H1 (cell line): ENCODE measurements around the gene MAGEB3. TPM values are rescaled to one million over a fixed set of nuclear protein-coding genes. Genes with fewer than 3 reads are reported as not detected.

Source experiments
- CTCF ChIA-PET: fragments of 300-600 bp; sonication (Branson Sonifier 250); formaldehyde crosslinking; loops from one replicate; lab custom pipeline; 2021; ENCODE audit not compliant: partially characterized antibody; lab: Charles Lee
- POLR2A ChIA-PET: fragments of 300-600 bp; sonication (Branson Sonifier 250); formaldehyde crosslinking; loops from one replicate; lab custom pipeline; 2021; ENCODE audit warnings: inconsistent platforms; ENCODE audit not compliant: partially characterized antibody; lab: Charles Lee
- DNase-seq, 2 experiments: peaks; one replicate each; pipeline versions ENCODE4 v3.0.0 to v3.0.0-alpha.2; 2010 to 2022; ENCODE audit warnings: low spot score in 2 of 2, low read depth in 1 of 2, mixed read lengths in 1 of 2
- FAIRE-seq: peaks from 2 replicates; lab custom pipeline; 2011; peaks lifted over from hg19 to GRCh38; lab: Jason Lieb, UNC
- H2AFZ ChIP-seq: 2 replicates; pipeline ENCODE4 v1.8.1; 2012; ENCODE audit warnings: low read length, inconsistent platforms
- H2AK5ac ChIP-seq: 2 replicates; pipeline ENCODE4 v1.6.1; 2013; ENCODE audit warnings: low read depth, low read length
- H2BK120ac ChIP-seq: replicated peaks from 2 replicates; pipeline ENCODE3; 2013; ENCODE audit warnings: low read depth, low read length, inconsistent platforms
- H2BK12ac ChIP-seq: 2 replicates; pipeline ENCODE4 v1.6.1; 2013; ENCODE audit warnings: low read depth, low read length
- H2BK15ac ChIP-seq: 2 replicates; pipeline ENCODE4 v1.6.1; 2013; ENCODE audit warnings: low read length
- H2BK20ac ChIP-seq: 2 replicates; pipeline ENCODE4 v1.6.1; 2013; ENCODE audit warnings: low read length
- H2BK5ac ChIP-seq: 2 replicates; pipeline ENCODE4 v1.6.1; 2013; ENCODE audit warnings: low read depth, low read length
- H3K14ac ChIP-seq: 2 replicates; pipeline ENCODE4 v1.6.1; 2013; ENCODE audit warnings: inconsistent platforms; ENCODE audit not compliant: insufficient read length
- H3K18ac ChIP-seq: 2 replicates; pipeline ENCODE4 v1.6.1; 2013; ENCODE audit warnings: low read length; ENCODE audit errors: extremely low read depth
- H3K23ac ChIP-seq: 2 replicates; pipeline ENCODE4 v1.6.1; 2013; ENCODE audit warnings: inconsistent platforms; ENCODE audit not compliant: insufficient read length
- H3K23me2 ChIP-seq: 2 replicates; pipeline ENCODE4 v1.6.1; 2013; ENCODE audit warnings: low read depth, low read length
- H3K27ac ChIP-seq: 2 replicates; pipeline ENCODE4 v1.6.1; 2011; ENCODE audit warnings: low read depth, low read length, inconsistent platforms
- H3K27me3 ChIP-seq, 4 experiments: replicated peaks in 1 of 4; 1 replicate in 1 of 4; 2 replicates in 3 of 4; pipeline versions ENCODE4 v1.6.1 to v1.8.1; 2011 to 2013; ENCODE audit warnings: low read length in 3 of 4, mild to moderate bottlenecking in 3 of 4, inconsistent platforms in 2 of 4, mixed read lengths in 2 of 4, moderate library complexity in 1 of 4; ENCODE audit not compliant: control insufficient read depth in 3 of 4, insufficient read depth in 3 of 4; ENCODE audit errors: extremely low read depth in 1 of 4
- H3K36me3 ChIP-seq, 4 experiments: 2 replicates each; pipeline versions ENCODE4 v1.6.1 to v1.8.1; 2011 to 2013; ENCODE audit warnings: mild to moderate bottlenecking in 4 of 4, low read length in 3 of 4, moderate library complexity in 2 of 4, control low read depth in 1 of 4, inconsistent platforms in 1 of 4; ENCODE audit not compliant: insufficient read depth in 4 of 4, control insufficient read depth in 2 of 4
- H3K4ac ChIP-seq: replicated peaks from 2 replicates; pipeline ENCODE3; 2013; ENCODE audit warnings: low read length, low read depth, mixed read lengths, inconsistent platforms; ENCODE audit not compliant: insufficient read length
- H3K4me1 ChIP-seq, 4 experiments: replicated peaks in 1 of 4; 1 replicate in 1 of 4; 2 replicates in 3 of 4; pipeline versions ENCODE4 v1.6.1 to v1.8.1; 2011 to 2013; ENCODE audit warnings: low read length in 3 of 4, inconsistent platforms in 2 of 4, mixed read lengths in 1 of 4; ENCODE audit not compliant: insufficient read depth in 4 of 4, control insufficient read depth in 3 of 4
- H3K4me2 ChIP-seq, 2 experiments: 2 replicates each; pipeline versions ENCODE4 v1.6.1 to v1.8.1; 2011 to 2013; ENCODE audit warnings: low read depth in 2 of 2, low read length in 2 of 2, control low read depth in 1 of 2, inconsistent platforms in 1 of 2, mild to moderate bottlenecking in 1 of 2; ENCODE audit not compliant: insufficient read depth in 1 of 2
- H3K4me3 ChIP-seq, 4 experiments: fragments of 200-600, 300-600 bp in 1 of 4; sonication (generic), shearing (Covaris generic), sonication (Bioruptor Twin) in 1 of 4; 2 replicates each; pipeline versions ENCODE4 v1.5.1 to v1.8.1; 2011 to 2016; ENCODE audit warnings: low read length in 4 of 4, low read depth in 3 of 4, control low read depth in 2 of 4, inconsistent platforms in 2 of 4, mild to moderate bottlenecking in 2 of 4, mixed read lengths in 1 of 4, moderate library complexity in 1 of 4; ENCODE audit not compliant: insufficient read depth in 2 of 4; ENCODE audit errors: extremely low read depth in 1 of 4
- H3K56ac ChIP-seq: replicated peaks from 2 replicates; pipeline ENCODE3; 2013; ENCODE audit warnings: low read depth, mild to moderate bottlenecking, mixed read lengths, low read length, inconsistent platforms; ENCODE audit not compliant: insufficient read length
- H3K79me1 ChIP-seq: 2 replicates; pipeline ENCODE4 v1.6.1; 2013; ENCODE audit warnings: low read depth, low read length, control low read depth
- H3K79me2 ChIP-seq, 2 experiments: 2 replicates each; pipeline versions ENCODE4 v1.6.1 to v1.8.1; 2012 to 2013; ENCODE audit warnings: low read length in 2 of 2, mild to moderate bottlenecking in 2 of 2, inconsistent platforms in 1 of 2; ENCODE audit not compliant: insufficient read depth in 2 of 2, control insufficient read depth in 1 of 2
- H3K9ac ChIP-seq, 4 experiments: replicated peaks in 1 of 4; 1 replicate in 1 of 4; 2 replicates in 3 of 4; pipeline versions ENCODE4 v1.6.1 to v1.8.1; 2011 to 2013; ENCODE audit warnings: low read depth in 3 of 4, low read length in 3 of 4, control low read depth in 2 of 4, mild to moderate bottlenecking in 2 of 4, moderate library complexity in 2 of 4, inconsistent platforms in 1 of 4; ENCODE audit errors: extremely low read depth in 1 of 4
- H3K9me3 ChIP-seq, 2 experiments: 2 replicates each; pipeline versions ENCODE4 v1.6.1 to v1.8.1; 2012 to 2013; ENCODE audit warnings: mild to moderate bottlenecking in 2 of 2, moderate library complexity in 2 of 2, control low read depth in 1 of 2, inconsistent platforms in 1 of 2, low read depth in 1 of 2, low read length in 1 of 2, mixed read lengths in 1 of 2; ENCODE audit not compliant: insufficient read depth in 2 of 2
- H4K20me1 ChIP-seq, 2 experiments: replicated peaks in 1 of 2; 2 replicates each; pipeline versions ENCODE3 to v1.8.1; 2011 to 2013; ENCODE audit warnings: inconsistent platforms in 2 of 2, low read length in 2 of 2, mild to moderate bottlenecking in 1 of 2; ENCODE audit not compliant: insufficient read depth in 2 of 2, control insufficient read depth in 1 of 2
- H4K5ac ChIP-seq: 2 replicates; pipeline ENCODE4 v1.6.1; 2013; ENCODE audit warnings: low read length, low read depth, mixed read lengths, inconsistent platforms; ENCODE audit not compliant: insufficient read length
- H4K8ac ChIP-seq: 2 replicates; pipeline ENCODE4 v1.8.0; 2013; ENCODE audit warnings: mild to moderate bottlenecking, moderate library complexity, low read length, inconsistent platforms; ENCODE audit not compliant: insufficient read depth; ENCODE audit errors: extremely low read depth
- H4K91ac ChIP-seq: replicated peaks from 2 replicates; pipeline ENCODE3; 2013; ENCODE audit warnings: low read length, mixed read lengths, inconsistent platforms; ENCODE audit not compliant: insufficient read length
- CBX8 ChIP-seq: fragments of 300-800, 300-1000 bp; sonication (generic); IDR thresholded peaks from 2 replicates; pipeline ENCODE4 v1.7.1; 2016; ENCODE audit warnings: low read depth, low read length, borderline replicate concordance
- CHD2 ChIP-seq: IDR thresholded peaks from 2 replicates; pipeline ENCODE4 v1.6.1; 2012; ENCODE audit warnings: low read length, improper control_type of control experiment
- EP300 ChIP-seq, 2 experiments: IDR thresholded peaks; 1 replicate in 1 of 2; 2 replicates in 1 of 2; pipeline ENCODE4 v1.6.1; 2011 to 2012; ENCODE audit warnings: low read depth in 2 of 2, low read length in 2 of 2, mild to moderate bottlenecking in 2 of 2, borderline replicate concordance in 1 of 2, inconsistent platforms in 1 of 2, moderate library complexity in 1 of 2
- JUN ChIP-seq: IDR thresholded peaks from 2 replicates; pipeline ENCODE4 v1.6.1; 2011; ENCODE audit warnings: low read depth, mild to moderate bottlenecking, improper control_type of control experiment, low read length
- MAX ChIP-seq: IDR thresholded peaks from 2 replicates; pipeline ENCODE4 v1.6.1; 2012; ENCODE audit warnings: inconsistent platforms
- NRF1 ChIP-seq: IDR thresholded peaks from 2 replicates; pipeline ENCODE4 v1.6.1; 2011; ENCODE audit warnings: mild to moderate bottlenecking, low read depth, low read length, improper control_type of control experiment
- POU5F1 ChIP-seq: IDR thresholded peaks from 2 replicates; pipeline ENCODE4 v1.6.1; 2011; ENCODE audit warnings: low read depth, mild to moderate bottlenecking, low read length, moderate library complexity
- SIRT6 ChIP-seq: IDR thresholded peaks from one replicate; pipeline ENCODE4 v1.7.1; 2012; ENCODE audit warnings: low read length, inconsistent platforms
- SP4 ChIP-seq: IDR thresholded peaks from 2 replicates; pipeline ENCODE4 v1.6.1; 2012; ENCODE audit warnings: low read length, inconsistent platforms
- SUZ12 ChIP-seq: fragments of 200-600 bp; sonication (generic); IDR thresholded peaks from 2 replicates; pipeline ENCODE4 v1.6.1; 2012; ENCODE audit warnings: mild to moderate bottlenecking, inconsistent platforms, low read length, moderate library complexity, mixed read lengths
- YY1 ChIP-seq: IDR thresholded peaks from 2 replicates; pipeline ENCODE4 v1.6.1; 2011; ENCODE audit warnings: low read depth, mild to moderate bottlenecking, low read length
- ZNF274 ChIP-seq: IDR thresholded peaks from 2 replicates; pipeline ENCODE4 v1.7.0; 2012; ENCODE audit warnings: low read length, borderline replicate concordance; ENCODE audit errors: extremely low read depth
- WGBS, 2 experiments: shearing (Covaris generic) in 1 of 2; methylation state at CpG; one replicate each; pipeline versions ENCODE4 v1.1.6 to v1.1.7; 2013 to 2015; ENCODE audit warnings: low lambda C conversion rate in 2 of 2, mixed read lengths in 2 of 2, inconsistent platforms in 1 of 2, low coverage in 1 of 2, missing lambda C conversion rate in 1 of 2; ENCODE audit not compliant: insufficient replicate concordance in 2 of 2, insufficient coverage in 1 of 2, insufficient read length in 1 of 2; ENCODE audit errors: extremely low coverage in 1 of 2, missing lambda C conversion rate in 1 of 2; 5-methylcytosine and 5-hydroxymethylcytosine counted together
- polyA plus RNA-seq, 7 experiments: library from polyadenylated mRNA; depleted of rRNA in 3 of 7; stranded (reverse) in 5 of 7; unstranded in 2 of 7; fragments of >200 nt in 5 of 7; fragments of 200-250 nt in 2 of 7; gene quantifications; 1 replicate in 5 of 7; 2 replicates in 1 of 7; 4 replicates in 1 of 7; pipeline versions ENCODE4 v1.2.1 to v1.2.3, GENCODE V29; 2011 to 2013; ENCODE audit warnings: missing spikeins in 2 of 7, mixed read lengths in 2 of 7
- total RNA-seq: library from RNA; stranded (reverse); fragmentation: NEBNext Ultra II Directional; extraction: Animal tissue kit (Norgen Biotek cat#: 25700); gene quantifications from 2 replicates; pipeline ENCODE4 v1.2.1, GENCODE V29; 2021
- TF ChIP-seq, protein P1 (sequence below): IDR thresholded peaks from 2 replicates; pipeline ENCODE4 v1.6.1; 2012; ENCODE audit warnings: low read length, inconsistent platforms

The MAGEB3 gene
- total and polyA plus RNA-seq, 2 of the 8 experiments (the other 6 are each of a cell fraction or from before 2014, with no cell fraction given) = not detected

- no peak overlapping the region for H3K23ac ChIP-seq
- no peak overlapping the region for H3K4ac ChIP-seq
- no peak overlapping the region for H2BK20ac ChIP-seq
- ChIA-PET POLR2A (no interaction called here), CTCF (no interaction called here)
- H3K9ac ChIP-seq = no peak overlapping the region
- no peak for DNase-seq
- H3K79me1 ChIP-seq = no peaks in the 10 kb centered on the region
- H3K79me2 ChIP-seq = no peaks in the 10 kb centered on the region
- no peak overlapping the region for H3K4me3 ChIP-seq
- no peak overlapping the region for H4K5ac ChIP-seq
- H2AFZ ChIP-seq = no peak overlapping the region
- 0 out of 2 replicates have a peak overlapping the region, but pooled peaks have one; percentile 60 for H2BK12ac ChIP-seq
- FAIRE-seq = peak; percentile 13
- no peak overlapping the region for H3K56ac ChIP-seq
- peaks cover 0 to 9% (median 0%) of the 10 kb centered on the region in 4 experiments; a peak in 2 of 7 replicates for H3K4me1 ChIP-seq
- H2BK120ac ChIP-seq = peak overlapping the region; percentile 43
- no peak overlapping the region for H4K91ac ChIP-seq
- no peak overlapping the region for H2AK5ac ChIP-seq
- no peaks in the 10 kb centered on the region for H4K20me1 ChIP-seq
- H3K27me3 ChIP-seq = no peaks in the 10 kb centered on the region
- no peaks in the 10 kb centered on the region for H3K9me3 ChIP-seq
- no peak overlapping the region for H2BK15ac ChIP-seq
- 82% methylated on average over 5 of the region's 5 CpGs; no CpG with 5 or more reads in 1 of the 2 experiments for WGBS, 2 experiments
- H4K8ac ChIP-seq = no peak overlapping the region
- no peak overlapping the region; the same call in 1 of the 2 replicates for H3K18ac ChIP-seq
- H3K14ac ChIP-seq = no peak overlapping the region
- H3K4me2 ChIP-seq = no peak overlapping the region
- H2BK5ac ChIP-seq = no peak overlapping the region
- H3K23me2 ChIP-seq = no peaks in the 10 kb centered on the region
- H3K27ac ChIP-seq = no peak overlapping the region
- H3K36me3 ChIP-seq = no peaks in the 10 kb centered on the region
- TF ChIP-seq CBX8 = no peak
- TF ChIP-seq, protein P1, sequence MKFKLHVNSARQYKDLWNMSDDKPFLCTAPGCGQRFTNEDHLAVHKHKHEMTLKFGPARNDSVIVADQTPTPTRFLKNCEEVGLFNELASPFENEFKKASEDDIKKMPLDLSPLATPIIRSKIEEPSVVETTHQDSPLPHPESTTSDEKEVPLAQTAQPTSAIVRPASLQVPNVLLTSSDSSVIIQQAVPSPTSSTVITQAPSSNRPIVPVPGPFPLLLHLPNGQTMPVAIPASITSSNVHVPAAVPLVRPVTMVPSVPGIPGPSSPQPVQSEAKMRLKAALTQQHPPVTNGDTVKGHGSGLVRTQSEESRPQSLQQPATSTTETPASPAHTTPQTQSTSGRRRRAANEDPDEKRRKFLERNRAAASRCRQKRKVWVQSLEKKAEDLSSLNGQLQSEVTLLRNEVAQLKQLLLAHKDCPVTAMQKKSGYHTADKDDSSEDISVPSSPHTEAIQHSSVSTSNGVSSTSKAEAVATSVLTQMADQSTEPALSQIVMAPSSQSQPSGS = no peak
- TF ChIP-seq YY1 = no peak
- TF ChIP-seq MAX = no peak
- TF ChIP-seq SP4 = no peak
- TF ChIP-seq SIRT6 = no peak
- TF ChIP-seq POU5F1 = no peak
- TF ChIP-seq JUN = no peak
- TF ChIP-seq NRF1 = no peak
- TF ChIP-seq EP300 (IDR thresholded peaks at IDR 0.05; ENCODE audit: borderline replicate concordance in 1 of 2, low read depth in 2 of 2, low read length in 2 of 2) = no peak
- TF ChIP-seq CHD2 = no peak
- no peak for TF ChIP-seq ZNF274
- TF ChIP-seq SUZ12 = no peak
Measured at GRCh38 chrX:30220661-30221060, 9.8 kb upstream of the MAGEB3 start.
